ENCODE data around the gene LRRTM4. TPM values are rescaled to one million over a fixed set of nuclear protein-coding genes. Genes with fewer than 3 reads are reported as not detected.

LRRTM4 gene
- total and polyA plus RNA-seq, 8 donors, result 0.38 to 3.3 (median 2.0) TPM

DNA sequence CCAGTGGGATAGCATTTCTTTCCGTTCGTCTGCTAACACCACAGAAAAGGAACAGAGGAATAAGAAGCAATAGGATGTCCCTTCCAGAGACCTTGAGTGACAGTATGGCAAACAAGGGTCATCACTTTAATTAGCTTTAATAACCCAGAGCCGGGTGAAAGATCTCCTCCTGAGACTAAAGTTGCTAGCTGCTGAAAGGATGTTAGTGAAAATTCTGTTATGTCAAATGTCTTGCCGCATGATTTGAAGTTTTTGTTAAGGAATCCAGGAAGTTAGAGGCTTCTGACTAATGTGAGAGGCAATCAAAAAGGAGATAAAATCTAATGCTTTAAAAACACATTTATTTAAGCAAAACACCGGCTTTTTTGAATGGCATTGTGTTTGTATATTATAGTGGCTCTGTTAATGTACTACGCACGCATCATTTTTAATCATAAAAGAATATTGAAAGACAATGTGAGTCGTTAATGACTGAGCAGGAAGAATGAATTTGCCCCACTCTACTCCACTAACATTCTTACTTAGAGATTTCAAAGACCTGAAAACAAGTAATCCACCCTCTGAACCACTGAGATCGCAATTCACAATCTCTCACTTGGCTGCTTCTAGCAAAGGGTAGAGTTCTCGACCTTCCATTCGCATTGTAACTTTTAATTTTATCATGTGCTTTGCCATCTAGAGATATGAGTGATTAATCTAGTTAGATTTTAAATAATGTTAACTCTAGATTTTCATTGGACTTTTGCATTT is 536.6 kb downstream of the LRRTM4 start:
- Histone ChIP-seq H3K27ac (no peak overlapping the region), H3K27me3 (no peaks in the 10 kb centered on the region), H3K4me1 (no peaks in the 10 kb centered on the region), H3K4me3 (no peak overlapping the region), H3K36me3 (no peaks in the 10 kb centered on the region), H3K9me3 (no peaks in the 10 kb centered on the region)
- no peak for ATAC-seq
- TF ChIP-seq, protein P1, sequence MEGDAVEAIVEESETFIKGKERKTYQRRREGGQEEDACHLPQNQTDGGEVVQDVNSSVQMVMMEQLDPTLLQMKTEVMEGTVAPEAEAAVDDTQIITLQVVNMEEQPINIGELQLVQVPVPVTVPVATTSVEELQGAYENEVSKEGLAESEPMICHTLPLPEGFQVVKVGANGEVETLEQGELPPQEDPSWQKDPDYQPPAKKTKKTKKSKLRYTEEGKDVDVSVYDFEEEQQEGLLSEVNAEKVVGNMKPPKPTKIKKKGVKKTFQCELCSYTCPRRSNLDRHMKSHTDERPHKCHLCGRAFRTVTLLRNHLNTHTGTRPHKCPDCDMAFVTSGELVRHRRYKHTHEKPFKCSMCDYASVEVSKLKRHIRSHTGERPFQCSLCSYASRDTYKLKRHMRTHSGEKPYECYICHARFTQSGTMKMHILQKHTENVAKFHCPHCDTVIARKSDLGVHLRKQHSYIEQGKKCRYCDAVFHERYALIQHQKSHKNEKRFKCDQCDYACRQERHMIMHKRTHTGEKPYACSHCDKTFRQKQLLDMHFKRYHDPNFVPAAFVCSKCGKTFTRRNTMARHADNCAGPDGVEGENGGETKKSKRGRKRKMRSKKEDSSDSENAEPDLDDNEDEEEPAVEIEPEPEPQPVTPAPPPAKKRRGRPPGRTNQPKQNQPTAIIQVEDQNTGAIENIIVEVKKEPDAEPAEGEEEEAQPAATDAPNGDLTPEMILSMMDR (IDR thresholded peaks at IDR 0.05), result no peak
- intact Hi-C loops (cut with DNase I), result no loop called here
- DNase-seq, result no peak

GRCh38 chr2:76984359-76984758 is 537.8 kb downstream of the LRRTM4 start:
- intact Hi-C loops (cut with DNase I), result no loop called here
- no peak overlapping the region for H3K4me3 ChIP-seq
- TF ChIP-seq, protein P1 (IDR thresholded peaks at IDR 0.05), result no peak

DNA sequence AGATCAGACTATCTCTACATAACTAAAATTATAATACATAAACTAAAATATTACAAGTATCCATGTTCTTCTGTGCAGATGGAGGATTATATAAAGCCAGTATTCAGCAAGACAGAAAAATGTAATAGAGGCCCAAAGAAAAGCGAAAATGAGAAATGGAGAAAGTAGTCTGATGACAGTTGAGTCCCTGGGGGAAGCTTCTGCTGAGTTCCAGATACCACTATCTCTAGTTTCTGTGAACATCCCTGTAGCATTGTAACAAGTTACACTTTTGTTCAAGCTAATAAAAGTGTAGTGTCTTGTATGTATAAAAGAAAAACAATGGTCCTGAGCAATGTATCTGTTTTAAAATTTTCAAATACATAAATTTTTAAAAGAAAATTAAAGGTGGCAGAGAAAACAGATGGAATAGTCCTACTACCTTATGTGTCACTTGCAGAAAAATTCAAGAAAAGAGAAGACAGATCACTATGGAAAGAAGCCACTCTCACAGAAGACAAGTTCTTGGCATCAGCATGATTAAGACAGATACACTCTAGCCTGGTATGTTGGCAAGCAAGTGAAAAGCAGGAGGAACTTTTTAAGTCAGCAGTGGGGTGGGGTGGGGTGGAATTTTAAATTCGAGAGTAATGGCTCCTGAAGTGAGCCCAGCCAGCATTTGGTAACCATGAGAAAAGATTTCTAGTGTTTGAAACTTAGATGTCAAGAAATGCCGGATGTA is 541.9 kb downstream of the LRRTM4 start:
- intact Hi-C loops (cut with DNase I), result no loop called here
- TF ChIP-seq, protein P1 (IDR thresholded peaks at IDR 0.05), result no peak
- no peak for ATAC-seq

More at GRCh38 chr2:76984359-76984758, 537.8 kb downstream of the LRRTM4 start:
- DNase-seq (no peak), ATAC-seq (no peak)
- Histone ChIP-seq H3K27ac (no peak overlapping the region), H3K4me1 (no peaks in the 10 kb centered on the region), H3K36me3 (no peaks in the 10 kb centered on the region), H3K27me3 (no peaks in the 10 kb centered on the region), H3K9me3 (no peaks in the 10 kb centered on the region)

GRCh38 chr2:76977846-76978727 is 544.1 kb downstream of the LRRTM4 start:
- TF ChIP-seq, protein P1 (IDR thresholded peaks at IDR 0.05), result no peak
- peak in 2 of 4 donors; percentile 50 to 56 for DNase-seq
- Histone ChIP-seq H3K4me1 (no peaks in the 10 kb centered on the region), H3K27ac (no peak overlapping the region), H3K4me3 (no peak overlapping the region), H3K36me3 (no peaks in the 10 kb centered on the region), H3K9me3 (no peaks in the 10 kb centered on the region), H3K27me3 (no peaks in the 10 kb centered on the region)
- ATAC-seq, result no peak
- intact Hi-C loops (cut with DNase I), result no loop called here

More for the DNA sequence above, 541.9 kb downstream of the LRRTM4 start:
- H3K4me3 ChIP-seq, result no peak overlapping the region
- H3K27ac ChIP-seq, result no peak overlapping the region
- no peak for DNase-seq
- no peaks in the 10 kb centered on the region for H3K9me3 ChIP-seq
- H3K4me1 ChIP-seq, result no peaks in the 10 kb centered on the region
- no peaks in the 10 kb centered on the region for H3K27me3 ChIP-seq
- no peaks in the 10 kb centered on the region for H3K36me3 ChIP-seq

All from left lung (tissue), 10 donors.